Astrocyte (in vitro differentiated cells and primary cell): ENCODE data around the gene ATP5PB. TPM values are rescaled to one million over a fixed set of nuclear protein-coding genes. Genes with fewer than 3 reads are reported as not detected.

Experiments
- DNase-seq: peaks from one replicate; pipeline ENCODE4 v3.0.0-alpha.2; 2010; ENCODE audit warnings: low read depth
- FAIRE-seq: peaks from 2 replicates; lab custom pipeline; 2011; peaks lifted over from hg19 to GRCh38; lab: Jason Lieb, UNC
- H2AFZ ChIP-seq: 2 replicates; pipeline ENCODE4 v1.6.0; 2012; ENCODE audit warnings: low read depth, low read length, inconsistent platforms
- H3K27ac ChIP-seq: 2 replicates; pipeline ENCODE4 v1.5.1; 2011; ENCODE audit warnings: low read depth, low read length, inconsistent platforms
- H3K27me3 ChIP-seq: 2 replicates; pipeline ENCODE4 v1.6.0; 2011; ENCODE audit warnings: low read length, inconsistent platforms; ENCODE audit not compliant: insufficient read depth
- H3K36me3 ChIP-seq: 2 replicates; pipeline ENCODE4 v1.5.1; 2011; ENCODE audit warnings: low read length, inconsistent platforms; ENCODE audit not compliant: insufficient read depth
- H3K4me1 ChIP-seq: 2 replicates; pipeline ENCODE4 v1.5.1; 2011; ENCODE audit warnings: low read length, inconsistent platforms; ENCODE audit not compliant: insufficient read depth
- H3K4me2 ChIP-seq: 2 replicates; pipeline ENCODE4 v1.6.0; 2012; ENCODE audit warnings: low read length, inconsistent platforms
- H3K4me3 ChIP-seq: 2 replicates; pipeline ENCODE4 v1.5.1; 2011; ENCODE audit warnings: low read depth, mild to moderate bottlenecking, low read length, inconsistent platforms; ENCODE audit not compliant: insufficient read depth
- H3K79me2 ChIP-seq: 2 replicates; pipeline ENCODE4 v1.6.0; 2012; ENCODE audit warnings: mild to moderate bottlenecking, low read length, inconsistent platforms; ENCODE audit not compliant: insufficient read depth
- H3K9ac ChIP-seq: 2 replicates; pipeline ENCODE4 v1.6.0; 2012; ENCODE audit warnings: mild to moderate bottlenecking, low read length, inconsistent platforms
- H3K9me3 ChIP-seq: 2 replicates; pipeline ENCODE4 v1.5.1; 2012; ENCODE audit warnings: low read depth, mild to moderate bottlenecking, low read length, inconsistent platforms; ENCODE audit not compliant: insufficient read depth
- H4K20me1 ChIP-seq: 2 replicates; pipeline ENCODE4 v1.6.0; 2012; ENCODE audit warnings: low read length, inconsistent platforms; ENCODE audit not compliant: insufficient read depth
- H3K27ac Mint-ChIP-seq: one replicate; pipeline ENCODE4 v1.8.0; 2021; ENCODE audit warnings: mild to moderate bottlenecking, mixed read lengths; ENCODE audit not compliant: unreplicated experiment
- H3K27me3 Mint-ChIP-seq: one replicate; pipeline ENCODE4 v1.8.0; 2021; ENCODE audit warnings: low read depth, mixed read lengths; ENCODE audit not compliant: unreplicated experiment
- H3K36me3 Mint-ChIP-seq: one replicate; pipeline ENCODE4 v1.8.0; 2021; ENCODE audit warnings: low read depth, mixed read lengths; ENCODE audit not compliant: unreplicated experiment
- H3K4me1 Mint-ChIP-seq: one replicate; pipeline ENCODE4 v1.8.0; 2021; ENCODE audit warnings: low read depth, mixed read lengths; ENCODE audit not compliant: unreplicated experiment
- H3K4me3 Mint-ChIP-seq: one replicate; pipeline ENCODE4 v1.8.0; 2021; ENCODE audit warnings: mild to moderate bottlenecking, moderate library complexity, mixed read lengths; ENCODE audit not compliant: unreplicated experiment
- H3K9me3 Mint-ChIP-seq: one replicate; pipeline ENCODE4 v1.8.0; 2021; ENCODE audit warnings: mild to moderate bottlenecking, mixed read lengths; ENCODE audit not compliant: unreplicated experiment
- CTCF ChIP-seq: IDR thresholded peaks from 2 replicates; pipeline ENCODE4 v1.5.1; 2011; ENCODE audit warnings: low read depth, mild to moderate bottlenecking, inconsistent platforms, low read length, moderate library complexity; ENCODE audit not compliant: insufficient read depth
- EZH2 ChIP-seq: IDR thresholded peaks from 2 replicates; pipeline ENCODE4 v1.6.1; 2012; ENCODE audit warnings: mild to moderate bottlenecking, low read length, inconsistent platforms; ENCODE audit not compliant: insufficient read depth
- total RNA-seq: library from RNA; stranded (reverse); gene quantifications from 2 replicates; pipeline ENCODE4 v1.2.1, GENCODE V29; 2021

ATP5PB gene
- total RNA-seq, 1 donor from 2014 or later = 214 TPM

DNA sequence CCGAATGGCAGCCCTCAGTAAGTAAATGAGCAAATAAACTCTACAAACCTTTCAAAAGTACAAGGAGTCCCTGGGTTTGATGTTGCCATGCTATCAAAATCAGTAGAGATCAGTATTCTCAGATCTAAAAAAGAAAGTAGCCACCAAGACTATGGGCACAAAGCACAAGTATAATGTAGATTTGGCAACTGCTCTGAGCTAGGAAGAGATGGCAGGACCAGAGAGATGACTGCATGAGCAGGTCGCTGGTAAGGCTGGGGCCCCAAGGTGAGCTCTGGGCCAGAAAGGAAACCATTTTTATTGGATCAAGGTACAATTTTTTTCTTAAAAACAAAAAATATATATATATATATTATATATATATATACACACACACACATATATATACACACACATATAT lies 57.3 kb downstream of the ATP5PB start:
- H3K4me1 Mint-ChIP-seq = no peaks in the 10 kb centered on the region
- H3K27ac Mint-ChIP-seq = no peak overlapping the region
- no peak for DNase-seq
- H3K79me2 ChIP-seq = no peaks in the 10 kb centered on the region
- no peak for TF ChIP-seq EZH2
- no peak for TF ChIP-seq CTCF
- H4K20me1 ChIP-seq = no peaks in the 10 kb centered on the region
- H3K36me3 Mint-ChIP-seq = no peaks in the 10 kb centered on the region
- no peaks in the 10 kb centered on the region for H3K36me3 ChIP-seq
- H3K4me3 Mint-ChIP-seq = no peak overlapping the region
- peaks cover 5% of the 10 kb centered on the region for H3K27me3 ChIP-seq
- H3K4me2 ChIP-seq = no peak overlapping the region
- H3K4me3 ChIP-seq = no peak overlapping the region
- no peaks in the 10 kb centered on the region for H3K9me3 Mint-ChIP-seq
- H3K4me1 ChIP-seq = peaks cover 11% of the 10 kb centered on the region
- H3K9ac ChIP-seq = no peak overlapping the region
- no peak overlapping the region for H3K27ac ChIP-seq
- H2AFZ ChIP-seq = no peak overlapping the region
- peaks cover 12% of the 10 kb centered on the region for H3K27me3 Mint-ChIP-seq
- FAIRE-seq = no peak
- no peaks in the 10 kb centered on the region for H3K9me3 ChIP-seq

- peak overlapping the region; percentile 16 for H3K4me3 ChIP-seq
- no peaks in the 10 kb centered on the region for H3K36me3 ChIP-seq
- peak overlapping the region; percentile 76 for H3K27ac ChIP-seq
- H4K20me1 ChIP-seq = no peaks in the 10 kb centered on the region
- peak overlapping the region; percentile 99 for H2AFZ ChIP-seq
- Mint-ChIP-seq H3K36me3 (no peaks in the 10 kb centered on the region), H3K27ac (peak overlapping the region; percentile 86), H3K9me3 (no peaks in the 10 kb centered on the region), H3K4me1 (no peaks in the 10 kb centered on the region), H3K27me3 (peaks cover 18% of the 10 kb centered on the region), H3K4me3 (peak overlapping the region; percentile 51)
- H3K4me2 ChIP-seq = peak overlapping the region; percentile 75
- H3K27me3 ChIP-seq = peaks cover 5% of the 10 kb centered on the region
- peak; percentile 31 for DNase-seq
- H3K4me1 ChIP-seq = peaks cover 11% of the 10 kb centered on the region
- no peaks in the 10 kb centered on the region for H3K79me2 ChIP-seq
- peak overlapping the region; percentile 72 for H3K9ac ChIP-seq
- no peaks in the 10 kb centered on the region for H3K9me3 ChIP-seq
- no peak for TF ChIP-seq CTCF
- TF ChIP-seq EZH2 = no peak
- FAIRE-seq = no peak
Observed at GRCh38 chr1:111507411-111508201, 58.3 kb downstream of the ATP5PB start.

DNA sequence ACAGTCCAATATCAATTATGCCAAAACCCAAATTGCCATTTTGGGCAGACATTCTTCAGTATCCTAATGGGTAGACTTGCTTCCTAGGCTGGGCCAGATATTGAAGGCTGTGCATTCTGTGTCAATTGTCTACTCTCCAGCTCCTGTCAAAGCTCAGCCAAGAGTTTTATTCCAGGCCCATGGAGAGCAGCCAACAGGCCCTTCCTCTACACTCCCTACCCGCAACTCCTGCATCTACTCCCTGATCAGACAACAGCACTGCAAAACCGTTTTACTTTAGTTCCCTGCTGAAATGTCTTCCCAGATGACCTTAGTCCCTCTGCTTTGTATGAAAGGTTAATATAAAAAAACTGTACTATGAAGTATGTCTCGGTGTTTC lies 60.7 kb downstream of the ATP5PB start:
- Mint-ChIP-seq H3K27ac (no peak overlapping the region), H3K27me3 (peaks cover 16% of the 10 kb centered on the region), H3K9me3 (no peaks in the 10 kb centered on the region), H3K36me3 (no peaks in the 10 kb centered on the region), H3K4me1 (no peaks in the 10 kb centered on the region), H3K4me3 (no peak overlapping the region)
- peaks cover 11% of the 10 kb centered on the region for H3K4me1 ChIP-seq
- no peaks in the 10 kb centered on the region for H4K20me1 ChIP-seq
- H3K4me2 ChIP-seq = no peak overlapping the region
- DNase-seq (no peak), FAIRE-seq (no peak)
- no peaks in the 10 kb centered on the region for H3K79me2 ChIP-seq
- H3K27ac ChIP-seq = no peak overlapping the region
- no peak overlapping the region for H3K4me3 ChIP-seq
- no peak overlapping the region for H3K9ac ChIP-seq
- no peak overlapping the region for H2AFZ ChIP-seq
- H3K36me3 ChIP-seq = no peaks in the 10 kb centered on the region
- TF ChIP-seq EZH2 = no peak
- no peak for TF ChIP-seq CTCF
- H3K27me3 ChIP-seq = no peaks in the 10 kb centered on the region
- H3K9me3 ChIP-seq = no peaks in the 10 kb centered on the region
